Stimulated activated CD8-positive, alpha-beta memory T cell treated with anti-CD3 and anti-CD28 coated beads, Interleukin-4, amount 100 ng/mL, for 24 hours (primary cell): ENCODE measurements around the gene CRIP1.

Experiments
- DNase-seq: peaks from one replicate; pipeline ENCODE4 v3.0.0-alpha.2; 2020; ENCODE audit warnings: low read depth

Gene CRIP1

GRCh38 chr14:105450864-105451720, 35.6 kb upstream of the CRIP1 start:
- DNase-seq: no peak

GRCh38 chr14:105452963-105453362, 33.7 kb upstream of the CRIP1 start:
- DNase-seq: no peak

GRCh38 chr14:105453847-105454246, 32.8 kb upstream of the CRIP1 start:
- DNase-seq: no peak

GRCh38 chr14:105455086-105455640, 31.5 kb upstream of the CRIP1 start:
- no peak for DNase-seq

- no peak for DNase-seq
These were observed 30.7 kb upstream of the CRIP1 start for GRCh38 chr14:105455766-105456660.

GRCh38 chr14:105456736-105457617, 29.7 kb upstream of the CRIP1 start:
- DNase-seq: no peak

GRCh38 chr14:105458010-105458409, 28.7 kb upstream of the CRIP1 start:
- no peak for DNase-seq

GRCh38 chr14:105458571-105458970, 28.1 kb upstream of the CRIP1 start:
- DNase-seq: no peak

- DNase-seq: no peak
These were observed 26.6 kb upstream of the CRIP1 start for GRCh38 chr14:105460116-105460515.

- no peak for DNase-seq
These were observed 26.1 kb upstream of the CRIP1 start for GRCh38 chr14:105460616-105461015.

- no peak for DNase-seq
These were observed 24.8 kb upstream of the CRIP1 start for GRCh38 chr14:105461903-105462302.

- no peak for DNase-seq
These were observed 22.2 kb upstream of the CRIP1 start for GRCh38 chr14:105464501-105464900.

- no peak for DNase-seq
These were observed 21.3 kb upstream of the CRIP1 start for GRCh38 chr14:105465209-105466031.

- no peak for DNase-seq
These were observed 20.0 kb upstream of the CRIP1 start for GRCh38 chr14:105466531-105467248.

GRCh38 chr14:105467249-105467941, 19.3 kb upstream of the CRIP1 start:
- DNase-seq: no peak

GRCh38 chr14:105467942-105468471, 18.7 kb upstream of the CRIP1 start:
- no peak for DNase-seq

- DNase-seq: no peak
These were observed 18.0 kb upstream of the CRIP1 start for GRCh38 chr14:105468621-105469241.

- DNase-seq: no peak
These were observed 17.0 kb upstream of the CRIP1 start for GRCh38 chr14:105469456-105470349.
